ENCODE results near the gene C1orf115. TPM values are rescaled to one million over a fixed set of nuclear protein-coding genes. Genes with fewer than 3 reads are reported as not detected.
"Not testable (repeated sequence)": the region's sequence is repeated elsewhere in the genome, so short reads cannot be mapped to it uniquely, and the experiment has no call there.

The C1orf115 gene
- total RNA-seq, 1 donor from 2014 or later: 1.3 TPM

- no peak for DNase-seq (ENCODE audit: low read depth)
- FAIRE-seq: no peak
- Histone ChIP-seq H3K4me3 (ENCODE audit: low read depth, low read length) (no peak overlapping the region), H3K27me3 (ENCODE audit: control insufficient read depth, insufficient read depth, low read length) (no peaks in the 10 kb centered on the region), H3K36me3 (ENCODE audit: control insufficient read depth, insufficient read depth, low read length) (no peaks in the 10 kb centered on the region)
- TF ChIP-seq CTCF (IDR thresholded peaks at IDR 0.05; ENCODE audit: insufficient read depth, low read length, severe bottlenecking): no peak
Observed at GRCh38 chr1:220717800-220718640, 27.9 kb downstream of the C1orf115 start.

- not testable (repeated sequence) for H3K27me3 ChIP-seq (ENCODE audit: control insufficient read depth, insufficient read depth, low read length); DNase-seq (ENCODE audit: low read depth); FAIRE-seq; H3K4me3 ChIP-seq (ENCODE audit: low read depth, low read length); H3K36me3 ChIP-seq (ENCODE audit: control insufficient read depth, insufficient read depth, low read length)
Observed at GRCh38 chr1:220721266-220721665, 31.1 kb downstream of the C1orf115 start.

GRCh38 chr1:220726634-220727033 is 36.5 kb downstream of the C1orf115 start:
- FAIRE-seq (no peak), DNase-seq (ENCODE audit: low read depth) (no peak)
- Histone ChIP-seq H3K4me3 (ENCODE audit: low read depth, low read length) (no peak overlapping the region), H3K27me3 (ENCODE audit: control insufficient read depth, insufficient read depth, low read length) (no peaks in the 10 kb centered on the region), H3K36me3 (ENCODE audit: control insufficient read depth, insufficient read depth, low read length) (no peaks in the 10 kb centered on the region)
- TF ChIP-seq CTCF (IDR thresholded peaks at IDR 0.05; ENCODE audit: insufficient read depth, low read length, severe bottlenecking): peak; percentile 24

GRCh38 chr1:220727519-220727918 is 37.4 kb downstream of the C1orf115 start:
- DNase-seq (ENCODE audit: low read depth) (no peak), FAIRE-seq (no peak)
- no peaks in the 10 kb centered on the region for H3K36me3 ChIP-seq (ENCODE audit: control insufficient read depth, insufficient read depth, low read length)
- H3K4me3 ChIP-seq (ENCODE audit: low read depth, low read length): no peak overlapping the region
- H3K27me3 ChIP-seq (ENCODE audit: control insufficient read depth, insufficient read depth, low read length): no peaks in the 10 kb centered on the region
- TF ChIP-seq CTCF (IDR thresholded peaks at IDR 0.05; ENCODE audit: insufficient read depth, low read length, severe bottlenecking): no peak

- Histone ChIP-seq H3K36me3 (ENCODE audit: control insufficient read depth, insufficient read depth, low read length) (no peaks in the 10 kb centered on the region), H3K4me3 (ENCODE audit: low read depth, low read length) (no peak overlapping the region), H3K27me3 (ENCODE audit: control insufficient read depth, insufficient read depth, low read length) (no peaks in the 10 kb centered on the region)
- no peak for DNase-seq (ENCODE audit: low read depth)
- no peak for FAIRE-seq
- TF ChIP-seq CTCF (IDR thresholded peaks at IDR 0.05; ENCODE audit: insufficient read depth, low read length, severe bottlenecking): no peak
Observed at GRCh38 chr1:220730486-220730885, 40.3 kb downstream of the C1orf115 start.

- no peaks in the 10 kb centered on the region for H3K36me3 ChIP-seq (ENCODE audit: control insufficient read depth, insufficient read depth, low read length)
- TF ChIP-seq CTCF (IDR thresholded peaks at IDR 0.05; ENCODE audit: insufficient read depth, low read length, severe bottlenecking): no peak
- DNase-seq (ENCODE audit: low read depth) (no peak), FAIRE-seq (no peak)
- H3K4me3 ChIP-seq (ENCODE audit: low read depth, low read length): no peak overlapping the region
- no peaks in the 10 kb centered on the region for H3K27me3 ChIP-seq (ENCODE audit: control insufficient read depth, insufficient read depth, low read length)
Observed at GRCh38 chr1:220732137-220732536, 42.0 kb downstream of the C1orf115 start.
